A549 (cell line): ENCODE results near the gene CLEC16A.

ENCODE experiments used
- EHMT2 ChIP-seq: fragments of 200-600 bp; sonication (generic); IDR thresholded peaks from 2 replicates; pipeline ENCODE4 v1.6.1; 2016; ENCODE audit warnings: antibody characterized with exemption, low read depth, mild to moderate bottlenecking, moderate library complexity
- FOSL2 ChIP-seq, 2 experiments: fragments of 450-650 bp in 1 of 2; fragments of >200 bp in 1 of 2; sonication (Bioruptor Twin) in 1 of 2; formaldehyde crosslinking; IDR thresholded peaks; 2 replicates each; pipeline versions ENCODE4 v1.5.0 to v1.6.1; 2016 to 2020; ENCODE audit warnings: mild to moderate bottlenecking in 1 of 2, moderate library complexity in 1 of 2
- HOXA7 ChIP-seq: fragments of 250-450 bp; sonication (Bioruptor Pico); IDR thresholded peaks from 2 replicates; pipeline ENCODE4 v1.5.0; 2020; ENCODE audit warnings: mild to moderate bottlenecking, moderate library complexity
- JUN ChIP-seq, 2 experiments: fragments of >200 bp; sonication (Bioruptor Twin); formaldehyde crosslinking; IDR thresholded peaks; 2 replicates in 1 of 2; 3 replicates in 1 of 2; pipeline ENCODE4 v1.6.1; 2016 to 2017
- SREBF2 ChIP-seq: fragments of 450-650 bp; IDR thresholded peaks from 2 replicates; pipeline ENCODE4 v1.6.1; 2014; ENCODE audit warnings: mild to moderate bottlenecking, moderate library complexity
- TP53 ChIP-seq: fragments of 250-450 bp; sonication (Bioruptor Pico); IDR thresholded peaks from 2 replicates; pipeline ENCODE4 v1.5.0; 2021; ENCODE audit warnings: mild to moderate bottlenecking, moderate library complexity
- ZNF302 ChIP-seq: fragments of 250-450 bp; sonication (Bioruptor Pico); IDR thresholded peaks from 2 replicates; pipeline ENCODE4 v1.9.0; 2021; ENCODE audit warnings: inconsistent platforms, mild to moderate bottlenecking, moderate library complexity
- TF ChIP-seq, protein P1 (sequence below): fragments of >200 bp; sonication (Bioruptor Twin); formaldehyde crosslinking; IDR thresholded peaks from 3 replicates; pipeline ENCODE4 v1.5.1; 2016

DNA sequence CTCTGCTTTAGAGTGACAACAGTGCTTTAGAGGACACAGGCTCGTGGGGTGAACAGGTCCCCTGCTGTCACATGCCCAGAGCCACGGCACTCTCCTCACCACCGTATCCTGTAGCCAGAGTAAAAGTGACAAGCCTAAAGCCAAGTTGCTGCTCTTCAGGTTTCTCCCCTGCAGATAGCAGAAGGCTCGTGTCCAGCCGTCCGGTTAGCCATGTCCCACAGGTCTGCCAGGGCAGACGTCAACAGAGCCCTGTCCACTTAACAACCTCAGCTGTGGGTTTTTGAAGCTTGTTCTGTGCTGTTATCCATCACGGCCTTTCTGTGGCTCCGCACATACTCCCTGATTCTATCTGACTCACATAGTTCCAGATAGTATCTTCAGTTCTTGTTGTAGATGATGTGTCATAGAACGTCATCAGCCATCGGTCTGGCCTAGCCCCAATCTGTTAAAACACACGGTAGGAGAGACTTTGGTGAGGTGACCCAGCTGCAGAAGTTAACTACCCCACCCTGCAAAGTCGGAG lies 211.0 kb downstream of the CLEC16A start:
- TF ChIP-seq, protein P1, sequence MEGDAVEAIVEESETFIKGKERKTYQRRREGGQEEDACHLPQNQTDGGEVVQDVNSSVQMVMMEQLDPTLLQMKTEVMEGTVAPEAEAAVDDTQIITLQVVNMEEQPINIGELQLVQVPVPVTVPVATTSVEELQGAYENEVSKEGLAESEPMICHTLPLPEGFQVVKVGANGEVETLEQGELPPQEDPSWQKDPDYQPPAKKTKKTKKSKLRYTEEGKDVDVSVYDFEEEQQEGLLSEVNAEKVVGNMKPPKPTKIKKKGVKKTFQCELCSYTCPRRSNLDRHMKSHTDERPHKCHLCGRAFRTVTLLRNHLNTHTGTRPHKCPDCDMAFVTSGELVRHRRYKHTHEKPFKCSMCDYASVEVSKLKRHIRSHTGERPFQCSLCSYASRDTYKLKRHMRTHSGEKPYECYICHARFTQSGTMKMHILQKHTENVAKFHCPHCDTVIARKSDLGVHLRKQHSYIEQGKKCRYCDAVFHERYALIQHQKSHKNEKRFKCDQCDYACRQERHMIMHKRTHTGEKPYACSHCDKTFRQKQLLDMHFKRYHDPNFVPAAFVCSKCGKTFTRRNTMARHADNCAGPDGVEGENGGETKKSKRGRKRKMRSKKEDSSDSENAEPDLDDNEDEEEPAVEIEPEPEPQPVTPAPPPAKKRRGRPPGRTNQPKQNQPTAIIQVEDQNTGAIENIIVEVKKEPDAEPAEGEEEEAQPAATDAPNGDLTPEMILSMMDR: no peak
- no peak for TF ChIP-seq FOSL2 (IDR thresholded peaks at IDR 0.05)
- TF ChIP-seq FOSL2 (CRISPR knock-in tag; IDR thresholded peaks at IDR 0.05): no peak
- no peak for TF ChIP-seq ZNF302 (CRISPR knock-in tag)
- TF ChIP-seq JUN (IDR thresholded peaks at IDR 0.05): no peak
- TF ChIP-seq SREBF2: no peak
- no peak for TF ChIP-seq TP53
- TF ChIP-seq HOXA7 (CRISPR knock-in tag): no peak
- TF ChIP-seq EHMT2: no peak
